HG03060 (cell line): ENCODE results near the gene SLC44A1.

ENCODE experiments used
- ATAC-seq: cut with Tn5 transposase; IDR thresholded peaks from one replicate; pipeline ENCODE4 v1.9.1; 2021; ENCODE audit warnings: low read depth, moderate number of reproducible peaks; ENCODE audit not compliant: unreplicated experiment

Gene SLC44A1

DNA sequence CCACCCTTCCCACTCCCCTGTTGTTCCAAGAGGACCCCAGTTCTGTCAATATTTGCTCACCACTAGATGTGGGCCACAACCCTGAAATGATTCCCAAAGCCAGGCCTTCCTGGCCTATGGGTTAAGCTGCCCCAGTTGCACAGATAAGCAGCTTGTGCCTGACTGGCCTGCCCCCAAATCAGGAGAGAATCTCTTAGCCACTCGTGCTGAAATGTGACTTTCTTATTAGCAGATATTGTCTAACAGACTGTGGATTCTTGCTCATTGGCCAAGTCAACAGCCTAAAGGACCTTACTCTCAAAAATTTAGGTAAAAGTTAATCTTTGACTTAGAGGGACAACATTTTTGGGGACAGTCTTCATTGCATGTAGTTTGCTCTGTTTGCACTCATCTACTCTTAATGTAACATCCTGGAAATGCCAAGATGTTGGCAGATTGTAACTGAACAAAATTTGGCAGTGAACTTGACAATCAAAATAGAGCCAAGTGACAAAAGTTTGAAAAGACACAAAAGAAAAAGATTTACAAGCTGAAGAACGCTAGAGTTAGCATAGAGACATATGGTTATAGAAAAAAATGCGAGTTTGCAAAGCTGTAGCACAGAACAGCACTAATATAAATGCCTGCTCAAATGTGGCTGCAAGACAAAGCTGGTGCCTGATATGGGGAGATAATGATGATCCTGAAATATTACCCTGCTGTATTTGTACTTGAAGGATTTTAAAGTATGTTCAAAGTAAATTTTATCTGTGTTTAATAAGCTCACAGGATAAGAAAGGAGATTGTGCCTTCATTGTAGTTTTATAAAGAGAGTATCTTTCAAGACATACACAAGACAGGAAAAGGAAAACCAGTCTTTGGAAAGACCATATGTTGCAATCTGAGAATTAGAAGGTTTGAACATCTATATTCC lies 174.4 kb downstream of the SLC44A1 start:
- no peak for ATAC-seq

DNA sequence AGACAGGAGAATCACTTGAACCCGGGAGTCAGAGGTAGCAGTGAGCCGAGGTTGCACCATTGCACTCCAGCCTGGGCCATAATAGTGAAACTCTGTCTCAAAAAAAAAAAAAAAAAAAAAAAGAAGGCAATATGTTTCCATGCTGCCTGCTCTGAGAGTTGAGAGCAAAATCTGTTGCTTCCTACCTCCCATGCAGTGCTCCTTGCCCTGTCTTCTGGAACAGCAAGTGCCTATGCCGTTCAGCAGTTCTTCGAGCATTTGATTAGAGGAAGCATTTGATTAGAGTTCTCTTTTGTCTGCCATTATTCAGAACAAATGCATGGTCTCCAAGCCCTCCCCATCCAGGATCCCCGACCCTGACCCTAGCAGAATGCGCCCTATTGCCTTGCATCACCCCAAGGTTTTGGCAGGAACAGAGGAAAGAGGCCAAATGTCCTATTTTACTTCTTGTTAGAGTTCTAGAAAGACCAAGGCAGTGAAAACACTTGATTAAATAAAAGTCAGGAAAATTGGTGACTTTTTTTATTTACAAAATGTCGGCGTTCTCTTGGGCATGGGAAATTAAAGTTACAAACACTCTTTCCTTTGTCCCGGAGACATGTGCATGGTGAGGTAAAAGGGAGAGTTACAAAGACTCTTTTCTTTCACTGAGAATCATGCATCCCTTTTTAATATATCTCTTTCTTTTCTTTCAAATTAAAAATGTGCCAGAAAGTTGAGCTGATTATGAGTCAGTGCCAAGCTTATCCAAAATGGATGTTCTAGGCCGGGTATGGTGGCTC lies 175.6 kb downstream of the SLC44A1 start:
- no peak for ATAC-seq

GRCh38 chr9:105421154-105421553 lies 176.7 kb downstream of the SLC44A1 start:
- no peak for ATAC-seq

DNA sequence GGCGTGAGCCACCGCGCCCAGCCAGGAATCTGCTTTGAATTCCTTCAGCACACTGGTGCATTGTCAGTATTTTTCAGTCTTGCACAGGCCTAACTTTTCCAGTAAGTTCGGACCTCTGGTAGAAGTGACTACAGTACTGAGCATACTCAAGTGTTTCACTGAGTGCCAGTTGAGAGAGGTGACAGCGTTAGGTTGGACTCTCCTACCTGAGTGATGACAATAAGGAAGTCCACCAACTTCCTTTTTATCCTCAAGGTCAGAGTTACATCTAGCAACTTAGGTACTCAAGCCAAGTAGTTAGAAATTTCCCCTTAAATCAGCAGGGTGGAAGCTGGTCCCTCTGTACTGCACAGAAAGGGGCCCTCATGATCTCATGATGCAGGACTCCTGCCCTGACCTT lies 177.4 kb downstream of the SLC44A1 start:
- no peak for ATAC-seq

DNA sequence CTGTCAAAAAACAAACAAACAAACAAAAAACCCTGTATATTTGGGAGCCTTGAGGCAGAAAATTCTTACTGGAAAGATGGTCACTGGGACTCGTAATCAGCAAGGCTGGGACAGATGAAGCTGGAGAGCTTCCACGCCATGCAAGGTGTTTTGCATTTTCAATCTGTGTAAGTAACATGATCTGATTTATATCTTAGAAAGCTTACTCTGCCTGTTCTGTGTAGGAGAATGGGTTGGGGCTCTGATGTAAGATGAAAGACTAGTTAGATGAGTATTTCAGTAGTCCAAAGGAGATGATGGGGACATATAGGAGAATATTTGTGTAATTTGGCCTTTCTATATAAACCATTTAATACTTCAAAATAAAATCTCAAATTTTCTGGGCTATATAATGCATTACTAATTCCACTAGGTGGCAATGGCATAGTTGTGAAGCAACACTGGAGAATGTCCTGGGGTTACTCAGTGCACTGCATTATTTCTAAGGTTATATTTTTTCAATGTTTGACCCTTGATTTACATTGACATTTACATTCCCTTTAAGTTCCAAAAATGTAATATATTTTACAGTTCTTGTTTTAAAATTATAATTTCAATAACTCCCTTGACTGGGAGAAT lies 181.5 kb downstream of the SLC44A1 start:
- ATAC-seq, result peak; percentile 65

DNA sequence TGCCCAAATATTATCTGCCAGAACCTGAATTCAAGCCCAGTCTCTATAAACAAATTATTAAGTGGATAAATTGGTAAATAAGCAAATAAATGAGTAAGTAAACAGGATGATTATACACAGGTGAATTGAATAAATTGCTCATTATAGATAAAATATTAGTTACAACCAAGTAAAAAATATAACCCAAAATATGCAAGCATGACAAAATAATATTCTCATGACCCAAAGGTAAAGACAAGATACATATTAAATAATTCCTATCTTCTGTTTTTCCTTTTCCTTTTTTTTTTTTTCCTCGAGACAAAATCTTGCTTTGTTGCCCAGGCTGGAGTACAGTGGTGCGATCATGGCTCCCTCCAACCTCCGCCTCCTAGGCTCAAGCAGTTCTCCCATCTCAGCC lies 182.2 kb downstream of the SLC44A1 start:
- ATAC-seq, result no peak

- no peak for ATAC-seq
These were observed 187.2 kb downstream of the SLC44A1 start for GRCh38 chr9:105431424-105432246.

- ATAC-seq, result no peak
These were observed 187.9 kb downstream of the SLC44A1 start for GRCh38 chr9:105432247-105432842.

GRCh38 chr9:105435453-105435852 lies 191.0 kb downstream of the SLC44A1 start:
- no peak for ATAC-seq

- no peak for ATAC-seq
These were observed 192.3 kb downstream of the SLC44A1 start for GRCh38 chr9:105436783-105437182.

DNA sequence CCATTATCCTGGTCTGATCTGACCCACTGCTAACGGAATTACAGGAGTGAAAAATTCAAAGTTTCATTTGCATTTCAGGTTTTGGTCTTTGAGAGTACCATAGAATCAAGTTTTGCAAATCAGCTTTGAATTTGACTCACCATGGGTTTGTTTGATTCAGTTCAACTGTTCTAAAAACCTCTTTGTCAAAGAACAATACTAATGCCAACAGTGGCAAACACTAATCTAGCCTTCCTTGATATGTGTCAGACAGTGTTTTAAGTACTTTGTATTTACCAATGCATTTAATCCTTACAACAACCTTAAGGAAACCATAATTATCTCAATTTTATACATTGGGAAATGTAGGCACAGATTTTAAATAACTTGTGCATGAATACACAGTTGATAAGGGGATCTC lies 193.3 kb downstream of the SLC44A1 start:
- ATAC-seq, result no peak

DNA sequence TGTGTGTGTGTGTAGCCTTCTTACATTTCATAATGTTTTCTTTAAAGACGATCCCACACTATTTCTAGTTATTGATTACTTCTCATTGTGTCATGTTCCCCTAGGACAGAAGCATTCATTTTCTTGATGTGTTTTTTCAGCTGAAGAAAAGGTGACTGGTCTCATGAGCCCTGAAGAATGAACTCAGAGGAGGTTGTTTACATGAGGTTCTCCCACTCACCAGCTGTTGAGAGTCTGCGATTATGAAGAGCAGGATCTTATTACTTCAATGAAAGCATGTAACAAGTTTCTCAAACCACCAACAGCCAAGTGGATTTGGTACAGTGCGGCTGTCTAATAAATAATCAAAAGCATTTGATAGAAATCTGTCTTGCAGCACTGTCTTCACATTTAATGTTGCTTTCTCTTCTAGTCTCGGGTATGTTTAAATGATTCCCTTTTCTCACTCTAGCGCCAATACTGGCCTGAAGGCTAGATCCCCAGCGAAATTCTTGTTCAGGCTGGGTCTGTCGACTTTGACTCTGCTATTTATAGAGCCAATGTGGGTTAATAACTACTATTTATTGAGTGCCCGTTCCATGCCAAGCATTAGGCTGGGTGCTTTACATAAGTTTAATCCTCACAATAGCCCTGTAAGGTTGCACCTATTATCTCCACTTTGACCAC lies 193.8 kb downstream of the SLC44A1 start:
- ATAC-seq, result no peak

- no peak for ATAC-seq
These were observed 195.0 kb downstream of the SLC44A1 start for GRCh38 chr9:105439428-105439827.

DNA sequence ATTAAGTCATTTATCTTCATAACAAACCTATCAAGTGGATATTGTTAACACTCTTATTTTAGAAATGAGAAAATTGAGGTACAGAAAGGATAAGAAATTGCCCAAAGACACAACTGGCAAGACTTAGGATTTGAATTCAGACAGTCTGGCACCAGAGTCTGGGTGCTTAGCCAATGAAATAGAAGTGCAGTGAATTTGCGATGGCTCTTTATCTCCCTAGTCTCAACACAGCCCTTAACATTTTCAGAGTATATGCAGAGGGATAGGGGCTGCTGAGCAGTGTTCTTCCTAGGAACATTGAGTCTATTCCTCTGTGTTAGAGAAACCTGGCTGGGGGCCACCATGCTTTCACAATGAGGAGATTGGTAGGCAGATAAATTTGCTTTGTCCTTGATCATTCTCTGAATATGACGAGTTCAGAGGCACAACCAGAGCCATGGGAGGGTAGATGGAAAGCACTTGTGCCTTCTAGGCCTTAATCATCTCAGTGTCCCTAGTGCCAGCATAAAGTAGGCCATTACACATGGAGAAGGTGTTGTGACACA lies 197.2 kb downstream of the SLC44A1 start:
- ATAC-seq, result no peak

- no peak for ATAC-seq
These were observed 198.7 kb downstream of the SLC44A1 start for GRCh38 chr9:105443121-105443520.

DNA sequence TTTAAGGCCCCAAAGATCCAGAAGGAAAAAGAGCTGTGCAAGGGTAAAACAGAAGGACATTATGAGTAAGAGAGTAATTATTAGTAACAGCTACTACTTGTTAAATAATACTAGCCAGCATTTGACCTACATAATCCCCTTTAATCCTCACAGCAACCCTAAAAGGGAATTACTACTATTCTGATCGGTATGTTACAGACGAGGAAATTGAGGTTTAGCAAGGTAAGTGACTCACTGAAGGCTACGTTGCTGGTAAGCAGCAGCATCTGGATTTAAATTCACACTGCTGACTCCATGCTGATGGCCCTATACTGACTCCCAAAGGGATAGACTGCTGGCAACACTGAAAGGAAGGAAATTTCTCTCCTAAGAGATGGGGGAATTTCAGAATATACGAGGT lies 199.7 kb downstream of the SLC44A1 start:
- no peak for ATAC-seq

DNA sequence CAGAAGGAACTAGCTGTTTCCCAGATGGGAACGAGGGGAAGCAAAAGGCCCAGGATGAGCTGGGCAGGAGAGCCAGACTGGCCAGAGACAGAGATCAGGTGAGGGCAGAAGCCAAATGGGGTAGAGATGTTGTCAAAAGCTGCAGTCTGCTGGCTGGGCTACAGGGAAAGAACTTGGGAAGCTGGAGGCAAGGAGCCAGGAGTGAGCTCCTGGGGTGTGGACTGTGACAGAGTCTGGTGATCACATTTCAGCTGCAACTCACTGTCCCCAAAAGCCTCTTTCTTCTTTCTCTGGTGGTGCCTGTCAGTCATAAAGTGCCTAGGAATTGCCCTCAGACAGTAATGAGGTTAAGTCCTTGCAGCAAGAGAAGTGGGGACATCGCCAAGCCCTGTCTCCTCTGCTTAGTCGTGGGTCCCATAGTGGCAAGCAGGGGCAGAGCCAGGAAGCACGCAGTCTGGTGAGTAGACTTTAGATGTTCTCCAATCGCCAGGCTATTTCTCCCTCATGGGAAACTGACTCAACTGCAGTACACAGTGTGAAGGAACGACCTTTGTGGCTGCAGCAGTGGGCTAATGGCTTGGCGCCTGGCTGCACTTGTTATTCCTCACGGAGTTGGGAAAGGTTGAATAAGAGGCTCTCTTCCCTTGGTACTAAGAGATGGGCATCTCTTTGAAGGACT lies 200.9 kb downstream of the SLC44A1 start:
- no peak for ATAC-seq

DNA sequence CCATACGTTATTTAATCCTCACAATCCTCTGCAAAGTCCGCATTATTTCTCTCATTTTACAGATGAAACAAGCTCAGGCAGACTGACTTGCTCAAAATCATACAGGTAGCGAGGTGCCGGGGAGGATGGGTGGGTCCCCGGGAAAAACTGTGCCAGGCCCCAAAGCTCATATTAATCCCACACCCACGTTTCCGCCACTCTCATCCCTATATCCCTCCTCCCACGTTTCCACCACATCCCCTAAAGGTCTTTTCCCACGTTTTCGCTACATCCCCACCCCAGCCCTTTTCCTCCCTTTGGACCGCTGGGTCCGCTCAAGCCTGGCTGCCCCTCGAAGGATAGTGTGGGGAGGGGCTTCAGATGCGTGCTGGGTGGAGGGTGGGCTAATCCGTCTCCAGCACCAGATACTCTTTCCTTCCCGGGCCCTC lies 202.9 kb downstream of the SLC44A1 start:
- no peak for ATAC-seq
